ENCODE results near the gene ZNF618.

DNA sequence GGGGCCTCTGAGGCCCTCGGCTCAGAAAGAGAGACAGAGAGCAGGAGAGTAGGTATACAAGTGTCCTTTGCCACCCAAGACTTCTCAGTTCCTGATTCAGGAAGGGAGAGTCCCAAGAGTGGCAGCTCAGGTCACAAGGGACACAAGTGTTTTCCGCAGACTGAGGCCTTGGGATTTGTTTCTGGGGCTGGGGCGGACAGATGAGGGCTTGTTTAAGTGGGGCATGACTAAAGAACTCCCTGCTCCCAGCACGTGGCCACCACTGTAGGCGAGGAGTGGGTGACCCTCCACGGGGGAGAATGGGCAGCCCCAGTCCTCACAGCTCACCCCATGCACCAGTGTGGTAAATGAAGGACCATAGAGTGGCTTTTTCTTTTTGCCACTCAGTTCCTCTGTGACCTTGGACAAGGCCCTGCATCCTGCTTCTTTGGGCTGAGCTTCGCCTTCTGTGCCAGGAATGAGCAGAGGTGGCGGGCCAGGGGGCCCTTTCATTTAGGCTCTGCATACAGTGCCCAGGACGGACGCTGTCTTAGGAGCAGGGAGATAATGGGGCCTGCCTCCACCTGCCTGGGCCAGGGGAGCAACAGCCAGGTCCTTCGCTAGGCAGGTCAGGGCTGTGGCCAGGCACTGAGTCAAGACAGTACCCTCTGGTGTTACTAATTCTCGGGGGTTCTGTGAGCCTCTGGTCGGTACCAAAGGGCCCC is 151.2 kb downstream of the ZNF618 start:
- TF ChIP-seq, protein P1, sequence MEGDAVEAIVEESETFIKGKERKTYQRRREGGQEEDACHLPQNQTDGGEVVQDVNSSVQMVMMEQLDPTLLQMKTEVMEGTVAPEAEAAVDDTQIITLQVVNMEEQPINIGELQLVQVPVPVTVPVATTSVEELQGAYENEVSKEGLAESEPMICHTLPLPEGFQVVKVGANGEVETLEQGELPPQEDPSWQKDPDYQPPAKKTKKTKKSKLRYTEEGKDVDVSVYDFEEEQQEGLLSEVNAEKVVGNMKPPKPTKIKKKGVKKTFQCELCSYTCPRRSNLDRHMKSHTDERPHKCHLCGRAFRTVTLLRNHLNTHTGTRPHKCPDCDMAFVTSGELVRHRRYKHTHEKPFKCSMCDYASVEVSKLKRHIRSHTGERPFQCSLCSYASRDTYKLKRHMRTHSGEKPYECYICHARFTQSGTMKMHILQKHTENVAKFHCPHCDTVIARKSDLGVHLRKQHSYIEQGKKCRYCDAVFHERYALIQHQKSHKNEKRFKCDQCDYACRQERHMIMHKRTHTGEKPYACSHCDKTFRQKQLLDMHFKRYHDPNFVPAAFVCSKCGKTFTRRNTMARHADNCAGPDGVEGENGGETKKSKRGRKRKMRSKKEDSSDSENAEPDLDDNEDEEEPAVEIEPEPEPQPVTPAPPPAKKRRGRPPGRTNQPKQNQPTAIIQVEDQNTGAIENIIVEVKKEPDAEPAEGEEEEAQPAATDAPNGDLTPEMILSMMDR (conservative IDR thresholded peaks at IDR 0.05; ENCODE audit: low read depth, low read length), result no peak
- TF ChIP-seq EZH2phosphoT487 (IDR thresholded peaks at IDR 0.05; ENCODE audit: borderline replicate concordance, low read length) (no peak), EZH2 (IDR thresholded peaks at IDR 0.05; ENCODE audit: low read length, unreplicated experiment) (no peak)

Measured in PC-3 (cell line).